Coronary artery (tissue), 2 donors: Measurements from ENCODE around the gene KNOP1.
A peak's percentile ranks its signal among the peaks of the same experiment; 100 is the strongest.

Source experiments
- DNase-seq: peaks from one replicate; pipeline ENCODE4 v3.0.0-alpha.2; 2017; ENCODE audit warnings: low spot score
- H3K27ac ChIP-seq, 2 donors: fragments of 200-600 bp; sonication (generic); one replicate each; pipeline ENCODE4 v1.5.1; 2016 to 2019
- H3K4me3 ChIP-seq: fragments of 200-600 bp; sonication (generic); 2 replicates; pipeline ENCODE4 v1.5.1; 2016; ENCODE audit warnings: mild to moderate bottlenecking, moderate library complexity
- TF ChIP-seq, protein P1 (sequence below): fragments of 200-600 bp; sonication (generic); IDR thresholded peaks from one replicate; pipeline ENCODE4 v1.5.1; 2019; ENCODE audit warnings: antibody characterized with exemption

The KNOP1 gene

GRCh38 chr16:19701091-19701490 is 16.9 kb downstream of the KNOP1 start:
- Histone ChIP-seq H3K27ac (peak overlapping the region in 1 of 2 donors; percentile 30), H3K4me3 (no peak overlapping the region)
- DNase-seq = no peak
- TF ChIP-seq, protein P1, sequence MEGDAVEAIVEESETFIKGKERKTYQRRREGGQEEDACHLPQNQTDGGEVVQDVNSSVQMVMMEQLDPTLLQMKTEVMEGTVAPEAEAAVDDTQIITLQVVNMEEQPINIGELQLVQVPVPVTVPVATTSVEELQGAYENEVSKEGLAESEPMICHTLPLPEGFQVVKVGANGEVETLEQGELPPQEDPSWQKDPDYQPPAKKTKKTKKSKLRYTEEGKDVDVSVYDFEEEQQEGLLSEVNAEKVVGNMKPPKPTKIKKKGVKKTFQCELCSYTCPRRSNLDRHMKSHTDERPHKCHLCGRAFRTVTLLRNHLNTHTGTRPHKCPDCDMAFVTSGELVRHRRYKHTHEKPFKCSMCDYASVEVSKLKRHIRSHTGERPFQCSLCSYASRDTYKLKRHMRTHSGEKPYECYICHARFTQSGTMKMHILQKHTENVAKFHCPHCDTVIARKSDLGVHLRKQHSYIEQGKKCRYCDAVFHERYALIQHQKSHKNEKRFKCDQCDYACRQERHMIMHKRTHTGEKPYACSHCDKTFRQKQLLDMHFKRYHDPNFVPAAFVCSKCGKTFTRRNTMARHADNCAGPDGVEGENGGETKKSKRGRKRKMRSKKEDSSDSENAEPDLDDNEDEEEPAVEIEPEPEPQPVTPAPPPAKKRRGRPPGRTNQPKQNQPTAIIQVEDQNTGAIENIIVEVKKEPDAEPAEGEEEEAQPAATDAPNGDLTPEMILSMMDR = no peak

DNA sequence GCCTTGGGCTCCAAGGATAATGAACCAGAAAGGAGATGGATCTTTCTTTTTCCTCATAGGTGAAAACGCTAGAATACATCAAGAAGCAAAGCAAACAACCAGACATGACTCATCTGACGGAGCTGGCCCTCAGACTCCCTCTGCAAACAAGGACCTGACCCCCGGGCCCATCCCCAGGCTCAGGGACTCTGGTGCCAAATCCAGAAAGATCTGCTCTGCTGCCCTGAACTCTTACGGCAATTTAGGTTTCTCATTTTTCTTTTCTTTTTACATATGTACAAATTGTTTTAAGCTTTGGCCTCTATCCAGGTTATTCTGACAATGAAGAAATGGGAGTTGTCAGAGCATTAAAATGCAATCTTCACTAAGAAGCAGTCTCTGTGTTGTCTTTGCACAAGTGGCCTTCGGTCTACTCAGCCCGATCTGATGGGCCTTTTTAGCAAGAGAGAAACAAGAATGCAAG is 17.7 kb downstream of the KNOP1 start:
- H3K4me3 ChIP-seq = no peak overlapping the region
- H3K27ac ChIP-seq = peak overlapping the region in 1 of 2 donors; percentile 30
- DNase-seq = no peak
- TF ChIP-seq, protein P1 = no peak

DNA sequence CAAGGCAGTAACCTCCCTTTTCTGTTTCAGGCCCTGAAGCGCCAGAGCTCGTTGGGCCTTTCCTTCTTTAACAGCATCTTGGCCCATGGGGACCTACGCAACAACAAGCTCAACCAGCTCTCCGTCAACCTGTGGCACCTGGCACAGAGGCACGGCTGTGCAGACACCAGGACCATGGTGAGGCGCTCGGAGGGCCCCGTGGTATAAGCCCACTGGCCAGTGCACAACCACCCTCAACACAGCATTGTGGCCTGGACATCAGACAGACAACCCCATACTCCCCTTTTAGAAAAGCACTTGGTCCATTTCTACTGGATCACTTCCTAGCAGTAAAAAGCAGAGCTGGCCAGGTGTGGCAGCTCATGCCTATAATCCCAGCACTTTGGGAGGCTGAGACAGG is 18.6 kb downstream of the KNOP1 start:
- H3K27ac ChIP-seq = peak overlapping the region in 1 of 2 donors; percentile 13
- no peak overlapping the region for H3K4me3 ChIP-seq
- TF ChIP-seq, protein P1 = no peak
- DNase-seq = no peak

GRCh38 chr16:19698480-19699465 is 19.3 kb downstream of the KNOP1 start:
- DNase-seq = no peak
- TF ChIP-seq, protein P1 = no peak
- H3K27ac ChIP-seq = peak overlapping the region in 1 of 2 donors; percentile 13
- H3K4me3 ChIP-seq = no peak overlapping the region

GRCh38 chr16:19697756-19698318 is 20.2 kb downstream of the KNOP1 start:
- Histone ChIP-seq H3K4me3 (no peak overlapping the region), H3K27ac (peak overlapping the region in 1 of 2 donors; percentile 20)
- TF ChIP-seq, protein P1 = no peak
- DNase-seq = no peak

DNA sequence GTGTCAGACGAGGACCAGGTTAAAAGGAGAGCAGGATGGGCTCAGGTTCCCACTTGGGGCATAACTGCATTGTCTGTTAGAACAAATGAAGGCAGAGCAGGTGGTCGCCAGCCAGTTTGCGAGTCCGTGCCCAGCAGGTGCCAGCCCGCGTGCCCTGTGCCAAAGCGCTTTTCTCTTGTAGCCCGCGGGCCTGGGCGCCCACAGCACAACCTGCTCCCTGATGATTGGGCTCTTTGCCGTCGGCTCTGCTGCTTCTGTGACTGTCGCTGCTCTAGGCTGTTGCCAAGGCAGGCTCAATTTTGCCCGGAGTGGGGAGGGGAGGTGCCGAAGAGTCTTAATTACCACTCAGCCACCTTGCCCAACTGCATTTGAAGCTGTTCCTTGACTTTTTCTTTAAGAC is 21.1 kb downstream of the KNOP1 start:
- TF ChIP-seq, protein P1 = no peak
- Histone ChIP-seq H3K27ac (peak overlapping the region; percentile 21 to 64), H3K4me3 (no peak overlapping the region)
- no peak for DNase-seq
